MM.1S (cell line): ENCODE measurements around the gene CSH2.

Experiments used
- DNase-seq: peaks from one replicate; pipeline ENCODE4 v3.0.0-alpha.2; 2015
- H2AFZ ChIP-seq: fragments of 300-600 bp; sonication (generic); 2 replicates; pipeline ENCODE4 v1.6.0; 2016; ENCODE audit warnings: antibody characterized with exemption, low read length
- H3F3A ChIP-seq: fragments of 300-600 bp; sonication (generic); 2 replicates; pipeline ENCODE4 v1.6.1; 2016; ENCODE audit warnings: mild to moderate bottlenecking, antibody characterized with exemption, low read length, moderate library complexity, mixed read lengths; ENCODE audit not compliant: insufficient read depth
- H3K27ac ChIP-seq: fragments of 300-600 bp; sonication (generic); 2 replicates; pipeline ENCODE4 v1.5.1; 2016; ENCODE audit warnings: mild to moderate bottlenecking, low read length
- H3K27me3 ChIP-seq: fragments of 300-600 bp; sonication (generic); replicated peaks from 2 replicates; pipeline ENCODE4 v1.6.0; 2016; ENCODE audit warnings: low read length; ENCODE audit not compliant: insufficient read depth
- H3K36me3 ChIP-seq: fragments of 300-600 bp; sonication (generic); replicated peaks from 2 replicates; pipeline ENCODE4 v1.6.1; 2016; ENCODE audit warnings: mild to moderate bottlenecking, low read length, mixed read lengths; ENCODE audit not compliant: insufficient read depth
- H3K4me1 ChIP-seq: fragments of 300-600 bp; sonication (generic); 2 replicates; pipeline ENCODE4 v1.6.1; 2016; ENCODE audit warnings: low read length, mixed read lengths
- H3K4me2 ChIP-seq: fragments of 300-600 bp; sonication (generic); 2 replicates; pipeline ENCODE4 v1.6.0; 2016; ENCODE audit warnings: low read depth, low read length
- H3K4me3 ChIP-seq: fragments of 300-600 bp; sonication (generic); 2 replicates; pipeline ENCODE4 v1.5.1; 2016; ENCODE audit warnings: low read length, mixed read lengths
- H3K79me2 ChIP-seq: fragments of 300-600 bp; sonication (generic); 2 replicates; pipeline ENCODE4 v1.6.1; 2016; ENCODE audit warnings: mixed run types, low read length, mixed read lengths
- H3K9ac ChIP-seq: fragments of 300-600 bp; sonication (generic); 2 replicates; pipeline ENCODE4 v1.6.1; 2016; ENCODE audit warnings: low read length, mixed read lengths
- H3K9me2 ChIP-seq: fragments of 300-600 bp; sonication (generic); replicated peaks from 2 replicates; pipeline ENCODE4 v1.6.1; 2016; ENCODE audit warnings: mild to moderate bottlenecking, low read length, mixed read lengths; ENCODE audit not compliant: insufficient read depth
- H3K9me3 ChIP-seq: fragments of 300-600 bp; sonication (generic); replicated peaks from 2 replicates; pipeline ENCODE4 v1.6.1; 2016; ENCODE audit warnings: mild to moderate bottlenecking, low read length, mixed read lengths; ENCODE audit not compliant: insufficient read depth
- H4K20me1 ChIP-seq: fragments of 300-600 bp; sonication (generic); 2 replicates; pipeline ENCODE4 v1.6.1; 2016; ENCODE audit warnings: mild to moderate bottlenecking, low read length, moderate library complexity, mixed read lengths; ENCODE audit not compliant: insufficient read depth
- CTCF ChIP-seq: fragments of 300-600 bp; sonication (generic); IDR thresholded peaks from 2 replicates; pipeline ENCODE4 v1.5.1; 2016; ENCODE audit warnings: antibody characterized with exemption, low read length, mixed read lengths
- EZH2 ChIP-seq: fragments of 300-600 bp; sonication (generic); optimal IDR thresholded peaks from 2 replicates; pipeline ENCODE3; 2017; ENCODE audit warnings: low read depth, mild to moderate bottlenecking, antibody characterized with exemption, low read length, mixed read lengths
- EZH2phosphoT487 ChIP-seq: fragments of 300-600 bp; sonication (generic); IDR thresholded peaks from 2 replicates; pipeline ENCODE4 v1.6.1; 2018; ENCODE audit warnings: antibody characterized with exemption, low read length

Gene CSH2

DNA sequence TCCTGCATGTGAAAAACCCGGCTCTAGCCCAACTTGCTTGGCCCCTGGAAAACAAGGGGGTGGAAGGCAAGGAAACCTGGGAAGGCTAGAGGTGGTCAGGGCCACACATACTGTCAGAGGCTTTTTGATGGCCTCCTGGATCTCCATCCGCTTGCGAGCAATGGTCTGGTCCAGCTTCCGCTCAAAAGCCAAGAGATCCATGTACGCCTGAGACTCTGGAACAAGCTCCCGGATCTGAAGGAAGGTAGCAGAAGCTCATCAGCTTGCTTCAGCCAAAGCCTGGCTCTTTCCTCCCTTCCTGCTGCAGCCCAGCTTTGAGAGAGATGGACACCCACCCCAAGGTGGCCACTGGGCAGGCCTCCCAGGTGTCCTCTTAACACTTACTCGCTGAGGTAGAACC, 36.7 kb downstream of the CSH2 start:
- no peaks in the 10 kb centered on the region; the same call in 1 of the 2 replicates for H4K20me1 ChIP-seq
- no peak overlapping the region for H3K9ac ChIP-seq
- no peak overlapping the region for H3K4me2 ChIP-seq
- no peaks in the 10 kb centered on the region for H3K9me3 ChIP-seq
- peaks cover 65% of the 10 kb centered on the region for H3K79me2 ChIP-seq
- DNase-seq, result no peak
- peaks cover 18% of the 10 kb centered on the region for H3K4me1 ChIP-seq
- H3K27me3 ChIP-seq, result no peaks in the 10 kb centered on the region
- H3K9me2 ChIP-seq, result no peaks in the 10 kb centered on the region
- H3F3A ChIP-seq, result peaks cover 11% of the 10 kb centered on the region; the same call in 1 of the 2 replicates
- no peak overlapping the region for H3K27ac ChIP-seq
- no peak overlapping the region for H2AFZ ChIP-seq
- no peaks in the 10 kb centered on the region for H3K36me3 ChIP-seq
- H3K4me3 ChIP-seq, result no peak overlapping the region
- no peak for TF ChIP-seq CTCF
- TF ChIP-seq EZH2phosphoT487, result no peak
- no peak for TF ChIP-seq EZH2

GRCh38 chr17:63835167-63835720, 38.2 kb downstream of the CSH2 start:
- H2AFZ ChIP-seq, result no peak overlapping the region
- H3K9me3 ChIP-seq, result no peaks in the 10 kb centered on the region
- no peaks in the 10 kb centered on the region for H3K9me2 ChIP-seq
- no peak overlapping the region for H3K27ac ChIP-seq
- peaks cover 11% of the 10 kb centered on the region; the same call in 1 of the 2 replicates for H3F3A ChIP-seq
- no peak overlapping the region for H3K9ac ChIP-seq
- H3K4me3 ChIP-seq, result no peak overlapping the region
- peaks cover 7% of the 10 kb centered on the region; the same call in 1 of the 2 replicates for H3K4me1 ChIP-seq
- TF ChIP-seq EZH2phosphoT487, result no peak
- no peak for TF ChIP-seq EZH2
- TF ChIP-seq CTCF, result no peak
- no peak for DNase-seq
- H3K79me2 ChIP-seq, result peaks cover 64% of the 10 kb centered on the region
- no peaks in the 10 kb centered on the region for H3K27me3 ChIP-seq
- H4K20me1 ChIP-seq, result no peaks in the 10 kb centered on the region
- H3K4me2 ChIP-seq, result no peak overlapping the region
- H3K36me3 ChIP-seq, result 0 out of 2 replicates have a peak, but pooled peaks cover 7% of the 10 kb centered on the region

GRCh38 chr17:63834431-63835166, 38.9 kb downstream of the CSH2 start:
- peaks cover 6% of the 10 kb centered on the region; the same call in 1 of the 2 replicates for H3K4me1 ChIP-seq

More at GRCh38 chr17:63834431-63835166, 38.9 kb downstream of the CSH2 start:
- H3K79me2 ChIP-seq, result peaks cover 64% of the 10 kb centered on the region
- no peak overlapping the region for H2AFZ ChIP-seq
- no peaks in the 10 kb centered on the region for H4K20me1 ChIP-seq
- H3K4me3 ChIP-seq, result no peak overlapping the region
- TF ChIP-seq EZH2, result no peak
- peak; percentile 73 for TF ChIP-seq CTCF
- H3K27ac ChIP-seq, result no peak overlapping the region
- H3F3A ChIP-seq, result peaks cover 11% of the 10 kb centered on the region; the same call in 1 of the 2 replicates
- peak; percentile 83 for DNase-seq
- H3K9ac ChIP-seq, result no peak overlapping the region
- no peaks in the 10 kb centered on the region for H3K9me2 ChIP-seq
- H3K27me3 ChIP-seq, result no peaks in the 10 kb centered on the region
- no peak overlapping the region for H3K4me2 ChIP-seq
- peaks cover 7% of the 10 kb centered on the region; the same call in 1 of the 2 replicates for H3K36me3 ChIP-seq
- H3K9me3 ChIP-seq, result no peaks in the 10 kb centered on the region
